ENCODE results near the gene CREBL2.
"Not testable (repeated sequence)": the region's sequence is repeated elsewhere in the genome, so short reads cannot be mapped to it uniquely, and the experiment has no call there.

The CREBL2 gene

GRCh38 chr12:12641650-12642049 is 30.0 kb downstream of the CREBL2 start:
- DNase-seq: no peak

- no peak for DNase-seq
Observed at GRCh38 chr12:12642916-12643315, 31.2 kb downstream of the CREBL2 start.

- peak; percentile 41 for DNase-seq
Observed at GRCh38 chr12:12645485-12645884, 33.8 kb downstream of the CREBL2 start.

- DNase-seq: peak; percentile 15
Observed at GRCh38 chr12:12645968-12646367, 34.3 kb downstream of the CREBL2 start.

GRCh38 chr12:12646483-12647072 is 34.9 kb downstream of the CREBL2 start:
- no peak for DNase-seq

- no peak for DNase-seq
Observed at GRCh38 chr12:12648284-12648683, 36.6 kb downstream of the CREBL2 start.

GRCh38 chr12:12648951-12649650 is 37.4 kb downstream of the CREBL2 start:
- no peak for DNase-seq

GRCh38 chr12:12651752-12652151 is 40.1 kb downstream of the CREBL2 start:
- no peak for DNase-seq

GRCh38 chr12:12652704-12653103 is 41.0 kb downstream of the CREBL2 start:
- not testable (repeated sequence) for DNase-seq

- DNase-seq: no peak
Observed at GRCh38 chr12:12653922-12654321, 42.2 kb downstream of the CREBL2 start.

- DNase-seq: no peak
Observed at GRCh38 chr12:12654691-12655460, 43.2 kb downstream of the CREBL2 start.

- no peak for DNase-seq
Observed at GRCh38 chr12:12660201-12660600, 48.5 kb downstream of the CREBL2 start.

- DNase-seq: no peak
Observed at GRCh38 chr12:12661086-12661856, 49.6 kb downstream of the CREBL2 start.

GRCh38 chr12:12663644-12664294 is 52.1 kb downstream of the CREBL2 start:
- DNase-seq: no peak

GRCh38 chr12:12665194-12665593 is 53.5 kb downstream of the CREBL2 start:
- DNase-seq: no peak

GRCh38 chr12:12668005-12668404 is 56.3 kb downstream of the CREBL2 start:
- no peak for DNase-seq

- DNase-seq: no peak
Observed at GRCh38 chr12:12669020-12669419, 57.3 kb downstream of the CREBL2 start.

- DNase-seq: no peak
Observed at GRCh38 chr12:12671850-12672660, 60.4 kb downstream of the CREBL2 start.

GRCh38 chr12:12673296-12673695 is 61.6 kb downstream of the CREBL2 start:
- peak; percentile 10 for DNase-seq

GRCh38 chr12:12676605-12677004 is 64.9 kb downstream of the CREBL2 start:
- no peak for DNase-seq

GRCh38 chr12:12681061-12681765 is 69.5 kb downstream of the CREBL2 start:
- no peak for DNase-seq

Data from stimulated activated CD4-positive, alpha-beta T cell treated with anti-CD3 and anti-CD28 coated beads, Interleukin-4, amount 100 ng/mL, for 24 hours (primary cell).